Effector CD8-positive, alpha-beta T cell (primary cell): ENCODE measurements around the gene TOM1L1.

Experiments
- DNase-seq: peaks from one replicate; lab custom pipeline; 2025; lab: John Stamatoyannopoulos, UW

Gene TOM1L1

GRCh38 chr17:54992797-54993639 lies 92.4 kb downstream of the TOM1L1 start:
- no peak for DNase-seq

- no peak for DNase-seq
Observed at GRCh38 chr17:54996441-54996840, 95.8 kb downstream of the TOM1L1 start.

- DNase-seq = no peak
Observed at GRCh38 chr17:55002458-55002857, 101.8 kb downstream of the TOM1L1 start.

GRCh38 chr17:55004484-55004883 lies 103.8 kb downstream of the TOM1L1 start:
- DNase-seq = no peak

- no peak for DNase-seq
Observed at GRCh38 chr17:55005520-55005919, 104.9 kb downstream of the TOM1L1 start.
